ENCODE data around the gene DSC2. TPM values are rescaled to one million over a fixed set of nuclear protein-coding genes. Genes with fewer than 3 reads are reported as not detected.

Gene DSC2
- total RNA-seq, 1 donor, result under 0.01 TPM

- TF ChIP-seq CTCF (IDR thresholded peaks at IDR 0.05; ENCODE audit: insufficient read depth, low read depth, low read length), result no peak
- no peak for DNase-seq (ENCODE audit: low read depth)
- H3K4me3 ChIP-seq (ENCODE audit: low read depth, low read length), result no peak overlapping the region
Measured at GRCh38 chr18:31105733-31106132, 3.5 kb upstream of the DSC2 start.

GRCh38 chr18:31104444-31104843, 2.2 kb upstream of the DSC2 start:
- no peak for DNase-seq (ENCODE audit: low read depth)
- TF ChIP-seq CTCF (IDR thresholded peaks at IDR 0.05; ENCODE audit: insufficient read depth, low read depth, low read length), result no peak
- H3K4me3 ChIP-seq (ENCODE audit: low read depth, low read length), result no peak overlapping the region

GRCh38 chr18:31103423-31103822, 1.2 kb upstream of the DSC2 start:
- no peak for DNase-seq (ENCODE audit: low read depth)
- no peak overlapping the region for H3K4me3 ChIP-seq (ENCODE audit: low read depth, low read length)
- TF ChIP-seq CTCF (IDR thresholded peaks at IDR 0.05; ENCODE audit: insufficient read depth, low read depth, low read length), result no peak

- no peak for DNase-seq (ENCODE audit: low read depth)
Measured at GRCh38 chr18:31102941-31103340, 720 bp upstream of the DSC2 start.

GRCh38 chr18:31101183-31102024, 817 bp downstream of the DSC2 start:
- no peak for DNase-seq (ENCODE audit: low read depth)
- TF ChIP-seq CTCF (IDR thresholded peaks at IDR 0.05; ENCODE audit: insufficient read depth, low read depth, low read length), result no peak
- H3K4me3 ChIP-seq (ENCODE audit: low read depth, low read length), result no peak overlapping the region

More at GRCh38 chr18:31102941-31103340, 720 bp upstream of the DSC2 start:
- H3K4me3 ChIP-seq (ENCODE audit: low read depth, low read length), result no peak overlapping the region
- TF ChIP-seq CTCF (IDR thresholded peaks at IDR 0.05; ENCODE audit: insufficient read depth, low read depth, low read length), result no peak

GRCh38 chr18:31100436-31101182, 1.6 kb downstream of the DSC2 start:
- no peak overlapping the region for H3K4me3 ChIP-seq (ENCODE audit: low read depth, low read length)
- no peak for TF ChIP-seq CTCF (IDR thresholded peaks at IDR 0.05; ENCODE audit: insufficient read depth, low read depth, low read length)
- no peak for DNase-seq (ENCODE audit: low read depth)

All from fibroblast of villous mesenchyme (primary cell).